A673 (cell line): Measurements from ENCODE around the gene FHIT. TPM values are rescaled to one million over a fixed set of nuclear protein-coding genes. Genes with fewer than 3 reads are reported as not detected.

Source experiments
- BruUV-seq: library from RNA; stranded (reverse); fragments of 400-500 nt; replicated peaks from 2 replicates; lab custom pipeline; 2021; lab: Mats Ljungman, UMichigan
- CTCF ChIA-PET: fragments of 300-600 bp; sonication (Branson Sonifier 250); formaldehyde crosslinking; loops from one replicate; lab custom pipeline; 2022; ENCODE audit warnings: antibody characterized with exemption; lab: Charles Lee
- POLR2A ChIA-PET: fragments of 300-600 bp; sonication (Branson Sonifier 250); formaldehyde crosslinking; loops from one replicate; lab custom pipeline; 2022; ENCODE audit warnings: antibody characterized with exemption; ENCODE audit not compliant: low non-redundant PET; lab: Charles Lee
- DNase-seq: peaks from one replicate; pipeline ENCODE4 v3.0.0-alpha.2; 2015; ENCODE audit warnings: low spot score
- H3K27ac ChIP-seq: fragments of 200-600 bp; sonication (generic); 2 replicates; pipeline ENCODE4 v1.5.1; 2016; ENCODE audit warnings: mixed run types, low read depth, mild to moderate bottlenecking, mixed read lengths, antibody characterized with exemption, low read length; ENCODE audit not compliant: poor library complexity, severe bottlenecking
- H3K27me3 ChIP-seq: fragments of 200-600 bp; sonication (generic); replicated peaks from 2 replicates; pipeline ENCODE4 v1.6.1; 2017; ENCODE audit warnings: mixed run types, low read depth, mild to moderate bottlenecking, mixed read lengths, antibody characterized with exemption, low read length; ENCODE audit not compliant: insufficient read depth, poor library complexity
- H3K36me3 ChIP-seq: fragments of 200-600 bp; sonication (generic); 2 replicates; pipeline ENCODE4 v1.6.1; 2016; ENCODE audit warnings: mixed run types, mild to moderate bottlenecking, mixed read lengths, antibody characterized with exemption, low read length; ENCODE audit not compliant: insufficient read depth, poor library complexity, severe bottlenecking
- H3K4me1 ChIP-seq: fragments of 200-600 bp; sonication (generic); 2 replicates; pipeline ENCODE4 v1.6.1; 2017; ENCODE audit warnings: mixed run types, mild to moderate bottlenecking, mixed read lengths, antibody characterized with exemption, low read length; ENCODE audit not compliant: insufficient read depth, poor library complexity, severe bottlenecking
- H3K4me3 ChIP-seq: fragments of 200-600 bp; sonication (generic); 2 replicates; pipeline ENCODE4 v1.5.1; 2016; ENCODE audit warnings: low read depth, mixed run types, mild to moderate bottlenecking, mixed read lengths, low read length; ENCODE audit not compliant: poor library complexity, severe bottlenecking
- H3K9me3 ChIP-seq: fragments of 200-600 bp; sonication (generic); 2 replicates; pipeline ENCODE4 v1.6.1; 2016; ENCODE audit warnings: mixed run types, low read depth, mild to moderate bottlenecking, mixed read lengths, antibody characterized with exemption, low read length; ENCODE audit not compliant: poor library complexity, severe bottlenecking
- EZH2 ChIP-seq: fragments of 200-600 bp; sonication (generic); IDR thresholded peaks from 2 replicates; pipeline ENCODE4 v1.6.1; 2017; ENCODE audit warnings: borderline replicate concordance, low read depth, mild to moderate bottlenecking, mixed read lengths, antibody characterized with exemption, low read length; ENCODE audit not compliant: poor library complexity, severe bottlenecking
- intact Hi-C: fragments of 100-400 bp; cut with micrococcal nuclease; formaldehyde crosslinking; loops from one replicate; pipeline ENCODE4 v1.10.0; 2022; ENCODE audit not compliant: unreplicated experiment
- total RNA-seq: library from RNA; stranded (reverse); gene quantifications from 2 replicates; pipeline ENCODE4 v1.2.3, GENCODE V29; 2021
- TF ChIP-seq, protein P1 (sequence below): fragments of 300-800, 200-600 bp; sonication (generic); conservative IDR thresholded peaks from 2 replicates; pipeline ENCODE4 v1.5.1; 2017; ENCODE audit warnings: low read depth, mild to moderate bottlenecking, antibody characterized with exemption, low read length, moderate library complexity, mixed read lengths

The FHIT gene
- total RNA-seq, 1 experiment from 2014 or later = not detected

DNA sequence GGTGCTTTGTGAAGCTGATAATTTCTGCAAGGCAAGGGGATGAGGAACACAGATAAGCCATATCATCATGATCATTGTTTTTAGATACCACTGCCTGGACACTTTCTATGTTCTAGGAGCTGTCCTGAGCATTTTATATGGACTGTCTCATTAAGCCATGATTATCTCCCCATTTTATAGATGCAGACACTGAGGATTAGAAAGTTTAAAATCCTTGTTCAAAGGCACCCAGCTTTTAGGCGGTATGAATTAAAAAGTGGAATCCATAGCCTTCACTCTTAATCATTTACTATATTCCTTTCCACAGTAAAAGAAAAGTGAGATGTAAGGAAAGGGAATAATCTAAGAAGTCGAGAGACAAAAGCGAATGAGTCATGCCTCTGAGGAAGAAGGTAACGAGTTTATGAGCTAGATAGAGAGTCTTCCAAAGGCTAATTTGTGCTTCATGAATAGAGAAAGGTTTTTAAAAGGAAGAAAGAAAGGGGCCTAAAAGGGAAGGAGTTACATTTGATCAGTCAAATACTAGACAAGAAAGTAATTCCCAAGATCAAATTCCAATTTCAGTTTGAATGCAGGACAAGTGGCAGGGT, 856.0 kb downstream of the FHIT start:
- intact Hi-C loops = no loop called here
- BruUV-seq = no TSS peak
- Histone ChIP-seq H3K36me3 (no peaks in the 10 kb centered on the region), H3K4me1 (no peaks in the 10 kb centered on the region), H3K9me3 (no peaks in the 10 kb centered on the region), H3K4me3 (no peak overlapping the region), H3K27me3 (no peaks in the 10 kb centered on the region), H3K27ac (no peak overlapping the region)
- POLR2A ChIA-PET = no interaction called here
- no peak for TF ChIP-seq EZH2
- TF ChIP-seq, protein P1, sequence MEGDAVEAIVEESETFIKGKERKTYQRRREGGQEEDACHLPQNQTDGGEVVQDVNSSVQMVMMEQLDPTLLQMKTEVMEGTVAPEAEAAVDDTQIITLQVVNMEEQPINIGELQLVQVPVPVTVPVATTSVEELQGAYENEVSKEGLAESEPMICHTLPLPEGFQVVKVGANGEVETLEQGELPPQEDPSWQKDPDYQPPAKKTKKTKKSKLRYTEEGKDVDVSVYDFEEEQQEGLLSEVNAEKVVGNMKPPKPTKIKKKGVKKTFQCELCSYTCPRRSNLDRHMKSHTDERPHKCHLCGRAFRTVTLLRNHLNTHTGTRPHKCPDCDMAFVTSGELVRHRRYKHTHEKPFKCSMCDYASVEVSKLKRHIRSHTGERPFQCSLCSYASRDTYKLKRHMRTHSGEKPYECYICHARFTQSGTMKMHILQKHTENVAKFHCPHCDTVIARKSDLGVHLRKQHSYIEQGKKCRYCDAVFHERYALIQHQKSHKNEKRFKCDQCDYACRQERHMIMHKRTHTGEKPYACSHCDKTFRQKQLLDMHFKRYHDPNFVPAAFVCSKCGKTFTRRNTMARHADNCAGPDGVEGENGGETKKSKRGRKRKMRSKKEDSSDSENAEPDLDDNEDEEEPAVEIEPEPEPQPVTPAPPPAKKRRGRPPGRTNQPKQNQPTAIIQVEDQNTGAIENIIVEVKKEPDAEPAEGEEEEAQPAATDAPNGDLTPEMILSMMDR = no peak
- CTCF ChIA-PET = no interaction called here
- no peak for DNase-seq

DNA sequence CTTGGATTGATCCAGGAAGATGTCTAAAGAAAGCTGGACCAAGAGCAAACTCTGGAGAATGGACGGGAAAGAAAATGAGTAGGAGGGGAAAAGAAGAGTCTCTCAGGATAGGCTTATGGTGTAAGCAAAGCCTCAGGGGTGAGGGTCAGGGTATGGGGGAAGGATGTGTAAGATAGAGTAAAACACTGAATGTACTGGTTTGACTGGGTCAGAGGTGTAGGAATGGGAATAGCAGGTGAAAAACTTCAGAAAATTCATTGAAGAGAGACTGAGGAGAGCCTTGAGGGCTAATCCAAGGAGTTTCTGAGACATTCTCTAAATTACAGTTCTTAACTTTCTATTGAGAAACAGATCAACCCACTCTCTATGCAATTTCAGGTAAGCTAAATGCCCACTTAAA, 857.3 kb downstream of the FHIT start:
- Histone ChIP-seq H3K27me3 (no peaks in the 10 kb centered on the region), H3K36me3 (no peaks in the 10 kb centered on the region), H3K9me3 (no peaks in the 10 kb centered on the region), H3K4me1 (no peaks in the 10 kb centered on the region), H3K4me3 (no peak overlapping the region), H3K27ac (no peak overlapping the region)
- BruUV-seq = no TSS peak
- POLR2A ChIA-PET = no interaction called here
- CTCF ChIA-PET = no interaction called here
- TF ChIP-seq, protein P1 = no peak
- TF ChIP-seq EZH2 = no peak
- intact Hi-C loops = no loop called here
- no peak for DNase-seq

DNA sequence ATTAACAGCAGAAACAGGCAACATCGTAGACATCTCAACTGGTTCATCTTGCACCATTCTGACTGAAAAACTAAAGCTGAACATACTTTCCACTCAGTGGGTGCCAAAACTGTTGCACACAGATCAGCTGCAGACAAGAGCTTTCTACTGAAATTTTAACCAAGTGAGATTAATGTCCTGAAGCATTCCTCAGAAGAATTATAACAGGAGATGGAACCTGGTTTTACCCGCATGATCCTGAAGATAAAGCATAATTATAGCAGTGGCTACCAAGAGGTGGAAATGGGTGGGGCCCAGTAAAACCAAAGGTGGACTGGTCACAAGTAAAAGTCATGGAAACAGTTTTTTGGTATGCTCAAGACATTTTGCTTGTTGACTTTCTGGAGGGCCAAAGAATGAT, 858.8 kb downstream of the FHIT start:
- no peak overlapping the region for H3K27ac ChIP-seq
- TF ChIP-seq EZH2 = no peak
- TF ChIP-seq, protein P1 = no peak
- H3K4me1 ChIP-seq = no peaks in the 10 kb centered on the region
- no peaks in the 10 kb centered on the region for H3K36me3 ChIP-seq
- no TSS peak for BruUV-seq
- ChIA-PET CTCF (no interaction called here), POLR2A (no interaction called here)
- H3K27me3 ChIP-seq = no peaks in the 10 kb centered on the region
- no peak overlapping the region for H3K4me3 ChIP-seq
- no peaks in the 10 kb centered on the region for H3K9me3 ChIP-seq
- intact Hi-C loops = no loop called here
- no peak for DNase-seq
